HFFc6 (cell line): ENCODE results near the gene NPFFR1. TPM values are rescaled to one million over a fixed set of nuclear protein-coding genes. Genes with fewer than 3 reads are reported as not detected.

Experiments used
- DNase-seq: peaks from one replicate; pipeline ENCODE4 v3.0.0-alpha.2; 2018
- H3K27ac Mint-ChIP-seq: 2 replicates; pipeline ENCODE4 v1.8.0; 2020; ENCODE audit warnings: mild to moderate bottlenecking, mixed read lengths
- H3K27me3 Mint-ChIP-seq: 2 replicates; pipeline ENCODE4 v1.8.0; 2021; ENCODE audit warnings: mild to moderate bottlenecking, moderate library complexity, mixed read lengths; ENCODE audit not compliant: insufficient read depth
- H3K36me3 Mint-ChIP-seq: 2 replicates; pipeline ENCODE4 v1.8.0; 2021; ENCODE audit warnings: low read depth, mixed read lengths
- H3K4me1 Mint-ChIP-seq: 2 replicates; pipeline ENCODE4 v1.8.0; 2020; ENCODE audit warnings: low read depth, mixed read lengths
- H3K4me3 Mint-ChIP-seq: 2 replicates; pipeline ENCODE4 v1.8.0; 2020; ENCODE audit warnings: mild to moderate bottlenecking, moderate library complexity, mixed read lengths
- H3K9me3 Mint-ChIP-seq: 2 replicates; pipeline ENCODE4 v1.8.0; 2020; ENCODE audit warnings: mild to moderate bottlenecking, mixed read lengths
- total RNA-seq, 6 experiments: library from RNA; stranded (reverse); fragmentation: NEBNext Ultra II Directional; extraction: Animal tissue kit (Norgen Biotek cat#: 25700); gene quantifications; 2 replicates in 1 of 6; 3 replicates in 5 of 6; pipeline ENCODE4 v1.2.3, GENCODE V29; 2021
- TF ChIP-seq, protein P1 (sequence below): fragments of 200-600 bp; sonication (generic); IDR thresholded peaks from 2 replicates; pipeline ENCODE4 v1.5.0; 2021; ENCODE audit warnings: antibody characterized with exemption, mild to moderate bottlenecking

The NPFFR1 gene
- total RNA-seq, 6 experiments from 2014 or later = not detected

- DNase-seq = no peak
- Mint-ChIP-seq H3K27ac (no peak overlapping the region), H3K36me3 (0 out of 2 replicates have a peak, but pooled peaks cover 5% of the 10 kb centered on the region), H3K9me3 (0 out of 2 replicates have a peak, but pooled peaks cover 4% of the 10 kb centered on the region), H3K4me3 (no peak overlapping the region), H3K27me3 (peaks cover 19% of the 10 kb centered on the region), H3K4me1 (peaks cover 32% of the 10 kb centered on the region)
- TF ChIP-seq, protein P1, sequence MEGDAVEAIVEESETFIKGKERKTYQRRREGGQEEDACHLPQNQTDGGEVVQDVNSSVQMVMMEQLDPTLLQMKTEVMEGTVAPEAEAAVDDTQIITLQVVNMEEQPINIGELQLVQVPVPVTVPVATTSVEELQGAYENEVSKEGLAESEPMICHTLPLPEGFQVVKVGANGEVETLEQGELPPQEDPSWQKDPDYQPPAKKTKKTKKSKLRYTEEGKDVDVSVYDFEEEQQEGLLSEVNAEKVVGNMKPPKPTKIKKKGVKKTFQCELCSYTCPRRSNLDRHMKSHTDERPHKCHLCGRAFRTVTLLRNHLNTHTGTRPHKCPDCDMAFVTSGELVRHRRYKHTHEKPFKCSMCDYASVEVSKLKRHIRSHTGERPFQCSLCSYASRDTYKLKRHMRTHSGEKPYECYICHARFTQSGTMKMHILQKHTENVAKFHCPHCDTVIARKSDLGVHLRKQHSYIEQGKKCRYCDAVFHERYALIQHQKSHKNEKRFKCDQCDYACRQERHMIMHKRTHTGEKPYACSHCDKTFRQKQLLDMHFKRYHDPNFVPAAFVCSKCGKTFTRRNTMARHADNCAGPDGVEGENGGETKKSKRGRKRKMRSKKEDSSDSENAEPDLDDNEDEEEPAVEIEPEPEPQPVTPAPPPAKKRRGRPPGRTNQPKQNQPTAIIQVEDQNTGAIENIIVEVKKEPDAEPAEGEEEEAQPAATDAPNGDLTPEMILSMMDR = no peak
Measured at GRCh38 chr10:70330671-70331070, 46.9 kb upstream of the NPFFR1 start.

DNA sequence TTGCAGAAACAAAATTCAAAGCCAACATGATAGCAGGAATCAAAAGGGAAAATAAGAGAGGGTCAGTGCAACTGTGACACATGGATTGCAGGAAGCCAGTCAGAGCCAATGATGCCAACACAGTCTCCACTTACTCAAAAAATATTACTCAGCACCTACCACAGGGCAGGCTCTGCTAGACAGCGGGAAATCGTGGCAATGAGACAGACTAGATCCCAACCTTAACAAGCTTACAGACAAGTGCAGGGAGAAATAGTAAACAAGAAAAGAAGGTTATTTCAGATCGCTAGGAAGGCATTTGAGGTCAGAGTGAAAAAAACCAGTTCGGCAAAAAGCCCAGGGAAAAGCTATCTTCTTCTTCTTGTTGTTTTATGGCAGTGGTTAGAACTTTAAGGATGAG, 45.2 kb upstream of the NPFFR1 start:
- peaks cover 32% of the 10 kb centered on the region for H3K4me1 Mint-ChIP-seq
- TF ChIP-seq, protein P1 = no peak
- H3K36me3 Mint-ChIP-seq = 0 out of 2 replicates have a peak, but pooled peaks cover 5% of the 10 kb centered on the region
- 0 out of 2 replicates have a peak, but pooled peaks cover 4% of the 10 kb centered on the region for H3K9me3 Mint-ChIP-seq
- no peak overlapping the region for H3K27ac Mint-ChIP-seq
- no peak for DNase-seq
- peaks cover 12% of the 10 kb centered on the region for H3K27me3 Mint-ChIP-seq
- no peak overlapping the region for H3K4me3 Mint-ChIP-seq

DNA sequence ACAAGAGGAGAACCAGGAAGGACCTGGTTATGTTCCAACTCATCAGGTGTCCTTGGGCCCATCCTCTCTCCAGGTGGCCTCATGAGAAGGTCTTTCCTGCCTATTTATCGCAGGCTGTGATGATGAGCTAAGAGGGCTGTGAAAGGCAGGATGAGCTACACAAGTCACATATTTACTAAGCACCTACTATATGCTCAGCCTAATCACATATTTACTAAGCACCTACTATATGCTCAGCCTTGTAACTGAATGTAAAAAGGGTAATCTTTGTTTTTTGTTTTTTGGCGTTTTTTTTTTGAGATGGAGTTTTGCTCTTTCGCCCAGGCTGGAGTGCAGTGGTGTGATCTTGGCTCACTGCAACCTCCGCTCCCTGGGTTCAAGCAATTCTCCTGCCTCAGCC, 44.2 kb upstream of the NPFFR1 start:
- no peak for DNase-seq
- 0 out of 2 replicates have a peak, but pooled peaks cover 4% of the 10 kb centered on the region for H3K36me3 Mint-ChIP-seq
- no peak overlapping the region for H3K4me3 Mint-ChIP-seq
- peaks cover 16% of the 10 kb centered on the region for H3K27me3 Mint-ChIP-seq
- TF ChIP-seq, protein P1 = no peak
- H3K9me3 Mint-ChIP-seq = 0 out of 2 replicates have a peak, but pooled peaks cover 4% of the 10 kb centered on the region
- H3K4me1 Mint-ChIP-seq = peaks cover 32% of the 10 kb centered on the region
- no peak overlapping the region for H3K27ac Mint-ChIP-seq

DNA sequence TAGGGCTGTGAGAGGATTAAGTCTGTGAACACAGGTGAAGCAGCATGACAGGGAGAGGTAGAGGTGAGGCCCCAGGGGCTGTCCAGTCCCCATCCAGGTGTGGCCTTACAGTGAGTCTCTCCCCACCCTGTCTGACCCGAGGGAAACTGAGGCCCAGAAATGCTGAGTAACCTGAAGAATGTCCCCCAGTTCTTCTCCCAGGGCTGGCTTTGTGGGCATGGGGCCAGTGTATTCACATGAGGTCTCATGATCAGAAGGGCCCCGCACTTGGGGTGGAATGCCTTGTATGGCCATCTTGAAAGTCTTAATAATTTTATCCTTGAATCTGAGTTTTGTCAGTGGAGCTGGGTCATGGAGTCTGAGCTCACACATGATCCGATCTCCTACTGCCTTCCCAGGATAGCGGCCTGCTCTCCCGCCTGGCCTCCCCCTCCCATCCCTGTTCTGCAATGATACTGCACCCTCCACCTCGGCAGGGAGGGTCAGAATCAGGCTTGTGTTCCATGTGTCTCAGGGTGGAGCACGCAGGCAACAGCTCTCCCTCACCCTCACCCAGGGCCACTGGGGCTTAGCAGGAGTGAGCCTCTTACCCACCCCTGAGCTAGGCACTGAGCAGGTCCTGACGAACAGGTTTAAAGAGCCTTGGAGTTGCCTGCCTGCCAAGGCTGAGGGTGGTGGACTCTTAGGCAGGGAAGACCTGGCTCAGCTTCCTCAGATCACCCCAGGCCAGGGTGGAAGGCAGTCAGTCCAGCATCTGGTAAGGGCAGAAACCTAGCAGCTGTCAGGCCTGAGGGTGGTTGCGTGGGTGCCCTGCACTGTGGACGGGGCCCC, 41.4 kb upstream of the NPFFR1 start:
- Mint-ChIP-seq H3K4me1 (peaks cover 14% of the 10 kb centered on the region), H3K9me3 (no peaks in the 10 kb centered on the region), H3K27me3 (peaks cover 23% of the 10 kb centered on the region), H3K4me3 (no peak overlapping the region), H3K36me3 (no peaks in the 10 kb centered on the region), H3K27ac (no peak overlapping the region)
- DNase-seq = no peak
- TF ChIP-seq, protein P1 = no peak

- Mint-ChIP-seq H3K4me1 (peaks cover 14% of the 10 kb centered on the region), H3K4me3 (no peak overlapping the region), H3K27ac (no peak overlapping the region), H3K36me3 (no peaks in the 10 kb centered on the region), H3K27me3 (peaks cover 28% of the 10 kb centered on the region), H3K9me3 (no peaks in the 10 kb centered on the region)
- no peak for DNase-seq
- TF ChIP-seq, protein P1 = no peak
Measured at GRCh38 chr10:70324339-70324861, 40.6 kb upstream of the NPFFR1 start.
